CD4-positive, alpha-beta T cell treated with Interferon gamma for 1 hour (primary cell): ENCODE data around the gene PRKN.
"Not testable (repeated sequence)": the region's sequence is repeated elsewhere in the genome, so short reads cannot be mapped to it uniquely, and the experiment has no call there.

Source experiments
- DNase-seq: peaks from one replicate; pipeline ENCODE4 v3.0.0-alpha.2; 2020

The PRKN gene

DNA sequence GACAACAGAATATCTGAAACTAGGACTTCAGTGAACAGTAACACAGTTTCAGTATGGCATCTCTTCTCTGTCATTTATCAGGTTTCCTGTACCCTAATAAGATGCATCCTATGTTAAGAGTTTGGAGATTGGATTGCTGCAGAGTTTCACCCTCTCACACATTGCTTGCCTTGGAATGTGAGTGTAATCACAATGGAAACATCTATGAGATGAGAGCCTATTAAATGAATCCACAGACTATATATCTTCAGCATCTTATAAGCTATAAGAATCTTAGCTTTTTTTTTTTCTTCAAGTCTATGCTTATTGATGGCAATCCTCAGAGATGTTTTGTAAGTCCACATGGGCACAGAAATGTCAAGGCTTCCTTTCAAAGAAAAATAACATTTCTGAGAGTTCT lies 292.5 kb downstream of the PRKN start:
- DNase-seq = no peak

DNA sequence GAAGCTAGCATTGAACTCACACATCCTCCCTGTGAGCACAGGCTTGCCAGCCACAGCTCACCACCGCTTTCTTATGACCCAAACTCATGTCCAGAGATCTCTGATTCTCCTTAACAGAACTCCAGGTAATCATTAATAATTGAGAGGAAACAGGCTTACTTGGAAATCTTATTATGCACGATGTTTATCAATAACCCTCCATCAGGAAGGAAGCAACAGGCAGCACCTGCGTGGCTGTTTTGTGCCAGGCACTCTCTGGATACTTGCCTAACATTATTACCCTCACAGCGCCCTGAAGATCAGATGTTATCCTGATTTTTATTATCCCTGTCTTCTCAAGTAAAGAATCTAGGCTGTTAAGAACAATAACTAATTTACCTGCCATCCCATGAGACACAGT lies 306.6 kb downstream of the PRKN start:
- no peak for DNase-seq

DNA sequence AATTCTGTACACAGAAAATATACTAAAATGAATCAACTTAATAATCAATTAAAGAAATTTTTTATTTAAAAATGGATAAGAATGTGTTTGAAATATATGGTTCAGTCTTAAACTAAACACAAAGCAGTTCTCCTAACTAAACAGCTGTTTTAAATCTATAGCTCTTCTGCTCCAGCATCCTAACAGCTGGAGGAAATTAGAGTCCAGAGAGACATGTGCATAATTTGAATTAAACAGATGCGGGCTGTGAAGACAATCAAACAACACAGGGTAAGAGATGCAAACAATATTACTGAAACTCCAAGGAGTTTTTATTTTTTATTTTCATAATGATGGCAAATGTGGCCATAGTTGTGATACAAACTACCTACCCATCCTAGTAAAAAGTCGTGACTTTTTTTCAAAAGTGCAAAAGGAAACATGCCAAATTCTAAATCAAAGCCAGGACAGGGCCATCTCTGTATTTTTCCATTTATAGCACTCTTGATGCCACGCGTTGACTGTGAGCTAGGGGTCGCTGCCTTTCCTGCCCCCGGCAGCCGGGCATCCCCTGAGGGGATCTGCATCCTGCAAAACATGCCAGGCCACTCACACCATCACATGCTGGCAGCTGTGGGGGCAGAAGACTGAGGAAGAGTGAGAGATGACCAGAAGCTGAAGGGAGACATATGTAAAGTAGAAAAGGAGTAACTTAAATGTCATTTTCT lies 310.6 kb downstream of the PRKN start:
- DNase-seq = no peak

DNA sequence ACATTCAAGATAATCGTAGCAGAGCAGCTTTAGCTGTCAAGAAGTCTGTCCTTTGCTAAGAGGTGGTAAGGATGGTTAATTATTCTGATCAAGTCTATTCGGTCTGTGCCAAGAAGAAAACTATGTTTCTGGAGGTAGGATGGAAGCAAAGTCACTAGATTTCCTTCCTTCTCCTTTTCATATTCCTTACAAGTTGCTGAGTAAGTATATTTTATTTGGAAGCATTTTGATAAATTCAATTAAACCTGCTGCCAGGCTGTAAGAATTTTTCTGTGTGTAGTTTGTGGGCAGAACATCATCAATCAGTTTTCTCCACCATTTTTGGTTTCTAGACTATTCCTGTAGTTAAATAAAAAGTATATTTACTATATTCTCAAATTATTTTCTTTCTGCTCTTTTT lies 311.3 kb downstream of the PRKN start:
- no peak for DNase-seq

DNA sequence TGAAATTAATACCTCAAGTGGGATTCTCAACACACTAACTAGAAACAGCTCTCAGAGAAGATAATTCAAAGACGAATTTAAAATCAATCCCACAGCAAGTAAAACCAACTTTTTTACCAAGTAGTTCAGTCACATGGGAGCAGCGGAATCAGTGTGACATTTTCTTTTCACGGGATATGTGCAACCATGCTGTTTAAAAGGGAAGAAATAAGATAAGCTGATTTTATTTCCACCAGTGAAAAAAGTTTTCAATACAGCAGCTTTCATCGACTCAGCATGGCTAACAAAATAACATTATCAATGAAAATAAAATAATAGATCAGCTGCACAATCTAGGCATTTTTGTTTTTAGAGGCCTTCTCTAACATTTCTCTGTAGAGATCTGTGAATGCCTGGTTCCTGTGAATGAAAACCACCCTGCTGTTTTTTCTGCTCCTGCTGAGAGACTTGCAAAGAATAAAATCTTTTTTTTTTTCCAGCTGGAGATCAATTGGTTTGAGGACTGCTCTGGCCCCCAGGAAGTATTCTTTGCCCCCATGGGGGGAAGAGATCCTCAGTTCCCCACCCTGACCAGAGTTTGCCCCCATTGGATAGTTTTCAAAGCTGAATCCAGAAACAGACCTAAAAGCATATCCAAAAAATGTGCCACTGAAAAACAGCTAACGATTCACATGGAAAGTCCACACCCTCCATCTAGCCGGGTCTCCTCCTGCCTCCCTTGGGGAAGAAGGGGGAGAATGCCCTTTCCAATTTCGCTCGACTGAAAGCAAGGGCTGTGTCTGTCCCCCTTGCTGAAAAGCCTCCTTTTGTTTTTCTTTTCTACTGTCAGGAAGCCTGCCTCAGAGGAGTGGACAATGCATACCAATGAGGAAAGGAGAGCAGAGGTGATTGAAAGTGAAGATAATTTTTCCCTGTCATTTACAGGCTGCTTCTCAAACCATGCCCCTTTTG lies 317.6 kb downstream of the PRKN start:
- DNase-seq = no peak

DNA sequence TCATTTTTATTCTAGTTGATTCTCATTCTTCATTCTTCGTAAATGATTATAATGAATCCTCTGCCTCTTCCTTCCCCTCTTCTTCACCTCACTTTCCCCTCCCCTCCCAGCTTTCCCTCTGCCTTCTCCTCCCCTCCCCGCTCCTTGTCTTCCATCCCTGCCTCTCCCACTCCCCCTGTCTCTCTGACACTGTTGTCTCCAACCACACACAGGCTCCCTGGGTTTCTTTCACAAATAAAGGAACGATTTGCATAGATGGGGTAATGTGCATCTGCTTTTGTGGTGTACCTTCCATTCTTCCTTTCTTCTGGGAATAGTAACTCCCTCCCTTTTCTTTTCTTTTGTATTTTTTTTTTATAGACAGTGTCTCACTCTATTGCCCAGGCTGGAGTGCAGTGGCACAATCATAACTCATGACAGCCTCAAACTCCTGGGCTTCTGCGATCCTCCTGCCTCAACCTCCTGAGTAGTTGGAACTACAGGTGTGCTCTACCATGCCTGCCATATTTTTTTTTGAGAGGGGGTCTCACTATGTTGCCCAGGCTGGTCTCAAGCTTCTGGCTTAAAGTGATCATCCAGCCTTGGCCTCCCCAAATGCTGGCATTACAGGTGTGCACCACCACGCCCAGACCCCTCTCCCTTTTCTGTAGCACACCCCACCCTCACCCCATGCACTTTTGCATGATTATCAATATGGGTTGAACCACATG lies 318.6 kb downstream of the PRKN start:
- no peak for DNase-seq

DNA sequence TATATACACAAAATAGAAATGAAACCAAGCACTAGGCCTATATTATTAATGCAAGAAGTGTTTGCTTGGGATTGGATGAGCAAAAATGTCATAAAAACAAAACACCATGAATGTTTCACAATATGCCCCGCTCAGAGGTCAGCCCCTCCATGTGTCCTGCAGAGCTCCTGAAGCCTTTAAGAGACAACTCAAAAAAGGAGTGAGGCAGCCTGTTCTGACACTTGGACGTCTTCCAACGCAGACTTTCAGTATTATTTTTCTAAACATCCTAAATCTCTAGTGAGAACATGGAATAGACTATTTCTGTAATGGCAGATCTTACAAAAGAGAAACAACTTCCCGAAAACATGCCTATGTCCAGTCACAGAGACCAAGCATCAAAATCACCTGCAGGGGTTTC lies 322.6 kb downstream of the PRKN start:
- DNase-seq = no peak

DNA sequence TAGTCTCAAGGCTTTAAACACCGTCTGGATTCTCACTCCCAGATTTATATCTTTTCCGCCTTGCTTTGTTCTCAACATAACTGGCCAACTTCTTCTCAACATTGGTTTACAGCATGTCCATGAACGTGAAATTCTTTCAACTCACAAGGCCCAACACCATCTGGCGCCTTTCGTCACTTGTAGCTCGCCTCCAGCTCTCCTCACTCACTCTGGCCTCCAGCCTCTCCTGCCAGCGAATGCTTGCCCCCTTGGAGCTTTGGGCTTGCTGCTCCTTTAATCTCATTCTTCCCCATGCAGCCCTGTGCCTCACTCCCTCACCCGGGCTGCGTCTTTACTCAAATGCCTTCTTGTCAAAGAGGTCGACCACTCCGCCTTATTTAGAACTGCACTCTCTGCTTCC lies 324.5 kb downstream of the PRKN start:
- DNase-seq = no peak

DNA sequence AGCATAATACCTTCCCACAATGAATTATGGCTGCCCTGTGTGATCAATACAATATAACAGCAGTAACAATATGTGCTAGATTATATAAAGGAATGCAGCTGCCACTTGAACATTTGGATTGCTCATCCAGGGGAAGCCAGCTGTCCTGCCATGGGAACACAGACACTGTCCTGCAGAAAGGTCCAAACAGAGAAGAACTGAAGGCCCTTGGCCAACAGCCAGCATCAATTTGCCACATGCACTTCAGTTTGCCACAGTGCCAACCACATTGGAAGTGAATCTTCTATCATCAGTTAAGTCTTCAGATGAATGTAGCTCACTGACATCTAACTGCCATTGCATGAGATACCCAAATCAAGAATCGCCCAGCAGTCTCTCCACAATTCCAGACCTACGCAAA lies 332.4 kb downstream of the PRKN start:
- no peak for DNase-seq

DNA sequence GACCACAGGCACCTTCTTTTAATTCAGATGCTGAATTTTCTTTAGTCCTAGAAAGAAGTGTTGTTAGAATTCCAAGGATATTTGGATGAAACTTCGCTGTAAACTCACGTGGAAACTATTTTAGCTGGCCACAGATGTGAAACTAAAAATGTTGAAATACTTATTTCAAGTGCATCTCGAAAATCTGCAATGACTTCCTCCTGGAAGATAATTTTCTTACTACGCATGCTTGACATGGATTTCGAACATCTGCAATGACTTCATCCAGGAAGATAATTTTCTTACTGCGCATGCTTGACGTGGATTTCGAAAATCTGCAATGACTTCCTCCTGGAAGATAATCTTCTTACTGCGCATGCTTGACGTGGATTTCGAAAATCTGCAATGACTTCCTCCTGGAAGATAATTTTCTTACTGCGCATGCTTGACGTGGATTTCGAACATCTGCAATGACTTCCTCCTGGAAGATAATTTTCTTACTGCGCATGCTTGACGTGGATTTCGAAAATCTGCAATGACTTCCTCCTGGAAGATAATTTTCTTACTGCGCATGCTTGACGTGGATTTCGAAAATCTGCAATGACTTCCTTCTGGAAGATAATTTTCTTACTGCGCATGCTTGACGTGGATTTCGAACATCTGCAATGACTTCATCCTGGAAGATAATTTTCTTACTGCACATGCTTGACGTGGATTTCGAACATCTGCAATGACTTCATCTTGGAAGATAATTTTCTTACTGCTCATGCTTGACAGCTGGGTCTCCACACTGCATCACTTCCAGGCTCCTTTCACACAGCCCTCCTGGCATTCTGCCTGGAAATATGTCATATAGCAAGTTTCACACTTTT lies 336.4 kb downstream of the PRKN start:
- not testable (repeated sequence) for DNase-seq

DNA sequence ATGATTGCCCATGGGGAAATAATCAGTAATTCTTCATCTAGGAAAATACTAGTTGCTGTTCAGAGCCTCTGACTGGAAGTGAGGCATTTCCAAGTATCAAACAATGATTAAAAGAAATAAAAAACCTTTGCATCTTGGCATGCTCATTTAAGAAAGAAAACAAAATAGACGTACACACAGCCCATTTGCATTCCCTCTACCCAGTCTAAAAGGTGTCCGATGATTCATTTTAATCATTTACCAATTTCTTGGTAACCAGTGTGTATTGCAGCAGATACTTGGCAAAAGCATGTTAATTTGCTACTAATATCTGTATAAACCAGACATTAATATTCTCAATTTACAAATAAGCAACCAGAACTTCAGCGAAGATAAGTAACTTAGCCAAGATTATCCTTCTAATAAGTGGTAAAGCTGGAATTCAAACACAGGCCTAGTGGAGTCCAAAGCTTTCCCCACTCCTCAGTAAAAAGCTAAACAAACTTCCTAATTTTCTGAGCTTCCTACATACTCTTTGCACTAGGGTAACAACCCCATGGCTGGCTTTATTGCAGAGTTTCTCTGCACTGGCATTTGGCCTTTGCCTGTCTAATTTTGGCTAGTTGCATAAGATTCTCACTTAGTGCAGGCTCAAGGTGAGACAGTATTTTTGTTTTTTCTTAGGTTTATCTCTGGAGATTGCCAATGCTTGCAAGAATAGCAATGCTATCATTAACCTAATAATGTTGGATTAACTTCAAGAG lies 338.1 kb downstream of the PRKN start:
- DNase-seq = no peak

DNA sequence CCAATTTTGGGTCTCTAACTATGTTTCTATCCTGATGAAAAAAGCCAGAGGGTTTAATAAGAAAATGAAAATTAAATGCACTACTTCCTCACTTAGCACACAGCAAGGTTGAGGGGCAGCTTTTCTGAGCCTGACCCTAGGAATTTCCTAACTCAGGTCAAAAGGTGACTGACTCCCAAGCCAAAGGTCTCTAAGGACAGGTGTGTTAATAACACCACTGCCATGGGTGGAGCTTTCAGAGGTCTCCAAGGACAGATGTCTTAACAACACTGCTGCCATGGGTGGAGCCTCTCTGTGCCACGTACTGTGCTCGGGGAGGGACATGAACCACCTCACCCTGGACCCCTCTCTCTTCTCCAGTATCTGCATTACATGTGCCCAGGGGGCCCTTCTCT lies 339.2 kb downstream of the PRKN start:
- no peak for DNase-seq

DNA sequence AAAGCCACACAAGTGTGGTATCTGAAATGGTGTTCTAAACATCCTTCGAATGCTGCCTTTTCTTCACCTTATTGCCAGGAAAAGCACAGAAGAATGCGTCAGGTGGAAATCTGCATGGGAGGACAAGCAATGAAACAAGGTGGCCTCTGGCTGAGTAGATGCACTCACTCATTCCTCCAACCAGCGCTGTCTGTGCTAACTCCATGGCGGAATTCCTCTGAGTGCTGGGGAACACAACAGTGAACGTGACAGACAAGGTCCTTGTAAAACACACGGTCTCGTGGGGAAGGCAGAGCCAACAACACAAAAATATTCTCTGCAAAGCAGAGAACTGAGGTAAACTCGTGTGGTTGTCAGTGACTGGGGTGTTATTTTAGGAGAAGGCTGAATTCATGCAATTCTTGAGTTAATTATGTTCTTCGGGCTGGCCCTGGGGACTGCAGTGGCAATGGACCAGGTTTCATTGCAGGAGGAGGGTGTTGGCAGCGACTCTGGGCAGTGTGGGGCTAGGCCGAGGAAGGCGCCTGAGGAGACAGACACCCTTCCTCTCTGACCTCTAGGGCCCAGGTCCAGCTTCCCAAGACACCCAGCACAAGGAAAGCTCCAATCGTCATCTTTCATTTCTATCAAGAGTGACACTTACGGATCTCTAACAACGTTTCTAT lies 339.7 kb downstream of the PRKN start:
- DNase-seq = no peak

DNA sequence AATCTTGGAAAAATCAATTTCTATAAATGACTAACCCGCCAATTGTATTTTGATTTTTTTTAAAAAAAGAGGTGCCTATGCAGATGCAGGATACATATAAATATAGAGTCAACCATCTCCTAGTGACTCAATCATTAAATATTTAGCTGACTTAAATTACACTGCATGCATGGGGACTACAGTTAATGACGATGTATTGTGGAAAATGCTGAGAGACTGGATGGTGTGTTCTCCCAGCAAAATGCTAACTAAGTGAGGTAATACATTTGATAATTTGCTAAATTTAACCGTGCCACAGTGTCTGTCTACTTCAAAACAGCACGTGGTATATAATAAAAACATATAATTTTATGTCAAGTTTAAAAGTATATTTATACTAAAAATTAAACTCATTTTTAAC lies 341.6 kb downstream of the PRKN start:
- no peak for DNase-seq

DNA sequence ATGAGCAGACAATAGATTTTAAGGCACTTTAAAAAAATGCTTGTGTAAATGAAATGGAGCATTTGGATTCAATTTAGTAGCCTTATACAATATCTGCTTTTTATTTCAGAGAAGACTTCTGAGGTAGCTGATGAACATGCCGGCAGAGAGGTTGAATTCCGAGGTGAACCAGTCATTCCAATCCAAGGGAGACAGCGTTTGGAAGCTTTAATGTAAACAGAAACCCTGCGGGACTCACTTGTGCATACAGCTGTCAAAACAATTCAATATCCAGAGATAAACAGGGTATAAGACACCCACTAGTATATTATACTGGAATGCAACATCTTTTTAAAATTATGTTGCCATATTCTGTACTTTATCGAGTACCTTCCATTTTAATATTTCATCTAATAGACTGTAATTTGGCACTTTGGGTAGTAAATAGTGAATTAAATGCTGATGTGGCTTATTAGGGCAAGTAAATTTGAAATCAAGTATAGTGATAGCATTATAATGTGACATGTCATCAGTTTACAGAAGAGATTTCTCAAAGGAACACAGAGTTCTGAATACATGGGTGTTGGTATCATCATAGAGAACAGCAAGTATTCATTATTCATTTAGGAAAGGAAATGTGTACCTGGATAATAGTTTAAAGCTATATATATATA lies 347.7 kb downstream of the PRKN start:
- DNase-seq = no peak

DNA sequence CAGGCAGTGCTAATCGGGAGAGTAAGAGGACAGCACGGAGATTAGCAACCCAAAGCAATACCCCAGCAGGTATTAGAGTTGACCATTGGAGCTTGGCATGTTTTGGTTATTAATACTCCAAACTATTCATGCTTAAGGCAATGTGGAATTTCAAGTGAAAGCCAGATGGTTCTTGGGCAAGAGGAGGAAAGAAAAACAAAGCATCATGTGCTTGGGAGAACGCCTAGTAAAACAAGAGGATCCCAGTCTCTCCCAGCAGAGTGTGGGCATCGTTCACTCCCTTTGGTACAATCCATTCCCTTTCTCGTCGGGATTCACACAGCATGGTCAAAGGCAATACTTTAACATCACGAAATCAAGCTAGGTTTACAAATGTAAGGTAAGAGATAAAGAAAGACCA lies 349.8 kb downstream of the PRKN start:
- DNase-seq = no peak

DNA sequence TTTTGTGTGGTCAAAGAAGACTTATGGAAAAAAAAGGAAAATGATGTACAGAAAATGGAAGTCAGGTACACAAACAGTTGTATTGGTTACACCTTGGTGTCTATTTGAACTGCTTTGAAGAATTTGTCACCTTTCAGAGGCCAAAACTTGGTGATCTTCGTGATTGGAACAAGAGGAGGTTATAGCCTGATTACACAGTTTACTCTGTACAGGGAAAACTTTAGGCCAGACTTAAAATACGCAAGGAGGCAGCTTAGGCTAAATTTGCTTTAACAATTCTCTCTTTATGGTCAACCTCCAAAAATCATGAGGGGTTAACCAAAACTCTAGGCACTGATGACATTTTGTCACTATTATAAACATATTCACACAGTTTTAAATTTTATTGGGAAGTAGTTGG lies 353.7 kb downstream of the PRKN start:
- no peak for DNase-seq

DNA sequence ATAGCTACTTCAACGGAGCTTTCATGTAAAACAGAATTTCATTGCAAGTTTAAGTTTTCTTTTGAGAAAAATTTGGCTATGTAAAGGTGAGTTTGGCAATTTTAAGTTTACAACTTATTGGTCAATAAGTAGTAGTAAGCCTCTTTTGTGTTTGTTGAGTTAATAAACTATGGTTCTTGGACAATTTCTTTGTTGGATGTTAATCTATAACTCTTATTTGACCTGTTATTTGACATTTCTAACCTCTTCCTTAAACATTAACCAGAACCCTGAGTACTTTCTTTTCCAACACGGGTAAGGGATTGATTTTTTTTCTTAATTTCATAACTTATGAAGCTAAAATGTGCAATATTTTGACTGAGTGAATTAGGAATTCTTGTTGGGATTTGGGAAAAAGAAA lies 354.4 kb downstream of the PRKN start:
- DNase-seq = no peak

DNA sequence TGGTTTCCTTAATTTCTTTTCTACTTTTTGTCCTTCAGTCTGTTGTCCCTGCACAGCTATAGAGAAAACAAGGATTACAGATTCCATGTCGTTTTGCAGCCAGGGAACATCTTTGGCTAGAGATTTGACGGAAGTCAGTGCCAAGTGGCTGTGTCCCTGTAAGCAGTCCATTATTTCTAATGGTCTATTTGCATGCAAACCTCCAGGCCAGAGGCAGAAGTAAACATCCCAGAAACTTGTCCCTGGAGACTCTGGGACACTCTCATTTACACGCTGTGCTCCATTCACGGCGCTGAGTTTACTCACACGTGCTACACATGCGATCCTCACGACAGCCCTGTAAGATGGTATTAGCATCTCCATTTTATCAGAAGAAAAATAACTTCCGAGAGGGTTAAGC lies 355.5 kb downstream of the PRKN start:
- no peak for DNase-seq

DNA sequence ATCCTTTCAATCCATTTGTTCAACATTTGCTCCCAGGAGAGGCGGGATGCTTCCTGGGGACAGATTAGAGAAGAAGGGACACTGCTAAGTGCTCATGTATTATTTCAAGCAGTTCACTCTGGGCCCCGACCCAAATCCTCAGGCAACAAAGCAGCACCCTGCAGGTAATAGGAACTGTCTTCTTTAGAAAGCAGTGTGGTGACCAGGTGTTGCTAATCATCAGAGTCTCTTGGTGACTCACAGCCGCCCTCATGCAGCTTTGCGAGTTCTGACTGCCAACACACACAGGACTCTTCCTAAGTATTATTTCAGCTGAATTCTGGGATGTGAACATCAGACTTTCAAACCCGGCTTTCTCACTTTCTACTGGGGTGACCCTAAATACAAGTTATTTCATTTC lies 356.4 kb downstream of the PRKN start:
- no peak for DNase-seq

DNA sequence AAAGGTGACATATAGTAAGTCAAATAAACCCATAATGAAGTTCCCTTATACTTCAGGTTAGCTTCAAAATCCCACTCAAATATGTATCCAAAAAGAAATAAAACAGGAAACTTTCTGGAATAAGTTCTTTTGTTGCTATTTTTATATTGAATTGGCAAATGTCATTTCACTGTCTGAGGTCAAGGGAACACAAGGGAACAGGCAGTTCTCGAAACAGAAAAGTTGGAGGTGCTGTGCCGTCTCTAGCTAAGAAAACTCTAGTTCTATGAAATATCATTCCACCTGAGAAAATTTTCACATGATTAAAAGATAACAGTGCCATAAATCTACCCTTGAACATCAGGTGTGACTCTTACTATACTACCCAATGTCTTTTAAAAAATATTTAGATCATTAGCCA lies 358.5 kb downstream of the PRKN start:
- no peak for DNase-seq
